Natural killer cell (primary cell): ENCODE measurements around the gene SPP1. TPM values are rescaled to one million over a fixed set of nuclear protein-coding genes. Genes with fewer than 3 reads are reported as not detected.

ENCODE experiments used
- ATAC-seq, 3 donors: fragments of 150-1000 bp in 2 of 3; fragments of 200-7000 bp in 1 of 3; cut with Tn5 transposase; 1 replicate in 1 of 3; 2 replicates in 2 of 3; pipeline ENCODE4 v1.10.0; 2021; ENCODE audit warnings: mild to moderate bottlenecking in 2 of 3, moderate library complexity in 2 of 3
- DNase-seq, 2 donors: peaks; one replicate each; pipeline versions ENCODE4 v3.0.0 to v3.0.0-alpha.2; 2013 to 2021; ENCODE audit warnings: mixed read lengths in 1 of 2
- H3K27ac ChIP-seq: one replicate; pipeline ENCODE4 v1.5.1; 2013; ENCODE audit warnings: mild to moderate bottlenecking, low read length
- H3K27me3 ChIP-seq: one replicate; pipeline ENCODE4 v1.6.1; 2013; ENCODE audit warnings: low read length; ENCODE audit not compliant: control insufficient read depth, insufficient read depth
- H3K36me3 ChIP-seq: one replicate; pipeline ENCODE4 v1.6.1; 2013; ENCODE audit warnings: low read length; ENCODE audit not compliant: control insufficient read depth, insufficient read depth
- H3K4me1 ChIP-seq: one replicate; pipeline ENCODE4 v1.6.1; 2013; ENCODE audit warnings: low read length; ENCODE audit not compliant: control insufficient read depth, insufficient read depth
- H3K4me3 ChIP-seq: one replicate; pipeline ENCODE4 v1.5.1; 2013; ENCODE audit warnings: low read length
- H3K9me3 ChIP-seq: one replicate; pipeline ENCODE4 v1.6.1; 2013; ENCODE audit warnings: low read length; ENCODE audit not compliant: control insufficient read depth, insufficient read depth
- H3K27ac Mint-ChIP-seq, 2 donors: one replicate each; pipeline ENCODE4 v1.8.0; 2022; ENCODE audit warnings: mild to moderate bottlenecking in 2 of 2, mixed read lengths in 2 of 2, moderate library complexity in 1 of 2
- H3K27me3 Mint-ChIP-seq, 2 donors: one replicate each; pipeline ENCODE4 v1.8.0; 2022; ENCODE audit warnings: low read depth in 2 of 2, mixed read lengths in 2 of 2
- H3K36me3 Mint-ChIP-seq: one replicate; pipeline ENCODE4 v1.8.0; 2022; ENCODE audit warnings: mixed read lengths
- H3K4me1 Mint-ChIP-seq, 2 donors: one replicate each; pipeline ENCODE4 v1.8.0; 2022; ENCODE audit warnings: mixed read lengths in 2 of 2
- H3K4me3 Mint-ChIP-seq: one replicate; pipeline ENCODE4 v1.8.0; 2022; ENCODE audit warnings: mild to moderate bottlenecking, moderate library complexity, mixed read lengths
- H3K9me3 Mint-ChIP-seq, 2 donors: one replicate each; pipeline ENCODE4 v1.8.0; 2022; ENCODE audit warnings: mixed read lengths in 2 of 2
- CTCF ChIP-seq: fragments of 200-600 bp; IDR thresholded peaks from one replicate; pipeline ENCODE4 v1.8.0; 2022; ENCODE audit warnings: antibody characterized with exemption
- WGBS: methylation state at CpG from one replicate; pipeline ENCODE4 v1.1.7; 2013; ENCODE audit warnings: missing lambda C conversion rate; ENCODE audit not compliant: insufficient coverage; 5-methylcytosine and 5-hydroxymethylcytosine counted together
- intact Hi-C: fragments of 100-400 bp; cut with micrococcal nuclease; formaldehyde crosslinking; loops from one replicate; pipeline ENCODE4 v1.14.2; 2022
- total RNA-seq, 4 donors: library from RNA; stranded (reverse); fragments of 120-200 nt in 1 of 4; gene quantifications; one replicate each; pipeline versions ENCODE4 v1.2.3 to v1.2.4, GENCODE V29; 2013 to 2022

Gene SPP1
- total RNA-seq, 3 donors from 2014 or later (not counting 1 experiment from before 2014, with no cell fraction given), result not detected

GRCh38 chr4:88012647-88013046 lies 37.1 kb downstream of the SPP1 start:
- H3K27me3 ChIP-seq, result no peaks in the 10 kb centered on the region
- no peak for DNase-seq

GRCh38 chr4:88014386-88014905 lies 38.9 kb downstream of the SPP1 start:
- H3K27me3 Mint-ChIP-seq, result no peaks in the 10 kb centered on the region
- WGBS, result 100% methylated on average over 3 of the region's 3 CpGs
- H3K27me3 ChIP-seq, result no peaks in the 10 kb centered on the region
- intact Hi-C loops, result no loop called here
- no peak overlapping the region for H3K27ac ChIP-seq
- no peak overlapping the region for H3K4me3 ChIP-seq
- no peak for ATAC-seq
- peaks cover 22 to 28% of the 10 kb centered on the region in 2 donors for H3K4me1 Mint-ChIP-seq
- no peak overlapping the region for H3K27ac Mint-ChIP-seq
- no peak for TF ChIP-seq CTCF
- no peaks in the 10 kb centered on the region for H3K36me3 ChIP-seq
- no peaks in the 10 kb centered on the region for H3K9me3 Mint-ChIP-seq
- no peaks in the 10 kb centered on the region for H3K36me3 Mint-ChIP-seq
- H3K4me1 ChIP-seq, result no peaks in the 10 kb centered on the region
- H3K9me3 ChIP-seq, result no peaks in the 10 kb centered on the region
- H3K4me3 Mint-ChIP-seq, result no peak overlapping the region
- DNase-seq, result no peak

More at GRCh38 chr4:88012647-88013046, 37.1 kb downstream of the SPP1 start:
- no peaks in the 10 kb centered on the region for H3K9me3 Mint-ChIP-seq
- no peaks in the 10 kb centered on the region for H3K27me3 Mint-ChIP-seq
- peaks cover 24 to 30% of the 10 kb centered on the region in 2 donors for H3K4me1 Mint-ChIP-seq
- peaks cover 2% of the 10 kb centered on the region for H3K4me1 ChIP-seq
- no peak overlapping the region for H3K27ac Mint-ChIP-seq
- WGBS, result 50% methylated on average over 1 of the region's 3 CpGs
- ATAC-seq, result no peak
- TF ChIP-seq CTCF, result no peak
- no peak overlapping the region for H3K4me3 ChIP-seq
- no peak overlapping the region for H3K27ac ChIP-seq
- intact Hi-C loops, result no loop called here
- H3K36me3 Mint-ChIP-seq, result no peaks in the 10 kb centered on the region
- no peak overlapping the region for H3K4me3 Mint-ChIP-seq
- H3K9me3 ChIP-seq, result no peaks in the 10 kb centered on the region
- H3K36me3 ChIP-seq, result no peaks in the 10 kb centered on the region

- Histone ChIP-seq H3K4me1 (no peaks in the 10 kb centered on the region), H3K36me3 (no peaks in the 10 kb centered on the region), H3K9me3 (no peaks in the 10 kb centered on the region), H3K4me3 (no peak overlapping the region), H3K27me3 (no peaks in the 10 kb centered on the region), H3K27ac (no peak overlapping the region)
- no peak overlapping the region for H3K27ac Mint-ChIP-seq
- no peak overlapping the region for H3K4me3 Mint-ChIP-seq
- peaks cover 18 to 22% of the 10 kb centered on the region in 2 donors for H3K4me1 Mint-ChIP-seq
- no peaks in the 10 kb centered on the region for H3K27me3 Mint-ChIP-seq
- ATAC-seq, result no peak
- H3K36me3 Mint-ChIP-seq, result no peaks in the 10 kb centered on the region
- H3K9me3 Mint-ChIP-seq, result no peaks in the 10 kb centered on the region
- 98% methylated on average over 10 of the region's 10 CpGs for WGBS
- DNase-seq, result no peak
- intact Hi-C loops, result no loop called here
- TF ChIP-seq CTCF, result no peak
Measured at GRCh38 chr4:88015659-88016295, 40.3 kb downstream of the SPP1 start.
